CD4-positive, alpha-beta T cell (primary cell): ENCODE data around the gene IRS1. TPM values are rescaled to one million over a fixed set of nuclear protein-coding genes. Genes with fewer than 3 reads are reported as not detected.

Experiments
- ATAC-seq: fragments of 200-7000 bp; cut with Tn5 transposase; one replicate; pipeline ENCODE4 v1.10.0; 2022; ENCODE audit warnings: mild to moderate bottlenecking; ENCODE audit not compliant: poor library complexity
- CTCF ChIA-PET: fragments of 350-600 bp; sonication (Branson Sonifier 250); formaldehyde crosslinking; loops from one replicate; lab custom pipeline; 2021; ENCODE audit warnings: antibody characterized with exemption, inconsistent platforms; lab: Charles Lee
- POLR2A ChIA-PET: fragments of 350-600 bp; sonication (Branson Sonifier 250); formaldehyde crosslinking; loops from one replicate; lab custom pipeline; 2021; ENCODE audit warnings: antibody characterized with exemption, inconsistent platforms; lab: Charles Lee
- DNase-seq, 14 experiments: peaks; one replicate each; pipeline ENCODE4 v3.0.0-alpha.2; 2013 to 2020; ENCODE audit warnings: mixed read lengths in 2 of 14
- H3K27ac ChIP-seq, 2 donors: one replicate each; pipeline versions ENCODE4 v1.5.1 to v1.7.0; 2013; ENCODE audit warnings: low read length in 2 of 2, low read depth in 1 of 2, mild to moderate bottlenecking in 1 of 2
- H3K27me3 ChIP-seq, 2 experiments: 1 replicate in 1 of 2; 2 replicates in 1 of 2; pipeline versions ENCODE4 v1.6.1 to v1.7.0; 2013; ENCODE audit warnings: low read length in 2 of 2, control low read depth in 1 of 2, mild to moderate bottlenecking in 1 of 2, moderate library complexity in 1 of 2; ENCODE audit not compliant: insufficient read depth in 2 of 2, control insufficient read depth in 1 of 2
- H3K36me3 ChIP-seq: one replicate; pipeline ENCODE4 v1.6.1; 2013; ENCODE audit warnings: low read length, control low read depth; ENCODE audit not compliant: insufficient read depth
- H3K4me1 ChIP-seq: one replicate; pipeline ENCODE4 v1.6.1; 2013; ENCODE audit warnings: low read length, control low read depth; ENCODE audit not compliant: insufficient read depth
- H3K4me3 ChIP-seq: one replicate; pipeline ENCODE4 v1.5.1; 2013; ENCODE audit warnings: mild to moderate bottlenecking, low read length, moderate library complexity
- H3K9me3 ChIP-seq, 2 experiments: 1 replicate in 1 of 2; 2 replicates in 1 of 2; pipeline versions ENCODE4 v1.6.1 to v1.7.0; 2013; ENCODE audit warnings: low read length in 2 of 2, mild to moderate bottlenecking in 2 of 2, control low read depth in 1 of 2, moderate library complexity in 1 of 2; ENCODE audit not compliant: control insufficient read depth in 1 of 2, insufficient read depth in 1 of 2
- H3K27ac Mint-ChIP-seq: one replicate; pipeline ENCODE4 v1.8.0; 2020; ENCODE audit warnings: mixed read lengths
- H3K27me3 Mint-ChIP-seq: one replicate; pipeline ENCODE4 v1.8.0; 2021; ENCODE audit warnings: mixed read lengths
- H3K36me3 Mint-ChIP-seq: one replicate; pipeline ENCODE4 v1.8.0; 2021; ENCODE audit warnings: low read depth, mixed read lengths
- H3K4me1 Mint-ChIP-seq: one replicate; pipeline ENCODE4 v1.8.0; 2021; ENCODE audit warnings: low read depth, mixed read lengths
- H3K4me3 Mint-ChIP-seq: one replicate; pipeline ENCODE4 v1.8.0; 2020; ENCODE audit warnings: mild to moderate bottlenecking, mixed read lengths
- H3K9me3 Mint-ChIP-seq: one replicate; pipeline ENCODE4 v1.8.0; 2020; ENCODE audit warnings: mixed read lengths
- intact Hi-C, 2 experiments: fragments of 100-400 bp; cut with DNase I in 1 of 2; cut with micrococcal nuclease in 1 of 2; formaldehyde crosslinking; loops; one replicate each; pipeline versions ENCODE4 v1.15.1 to v1.9.0; 2023 to 2025; cut with DNase I, micrococcal nuclease
- total RNA-seq, 174 experiments: library from RNA in 2 of 174; stranded (reverse) in 2 of 174; gene quantifications; one replicate each; pipeline ENCODE4 v1.2.3 and lab custom pipeline; 2021 to 2026
- TF ChIP-seq, protein P1 (sequence below): fragments of 200-600 bp; IDR thresholded peaks from one replicate; pipeline ENCODE4 v1.8.0; 2022; ENCODE audit warnings: antibody characterized with exemption, mild to moderate bottlenecking

The IRS1 gene
- total RNA-seq, 2 experiments from 2014 or later = 2.9 TPM

GRCh38 chr2:226755631-226756030 is 44.0 kb downstream of the IRS1 start:
- H3K9me3 Mint-ChIP-seq = no peaks in the 10 kb centered on the region
- TF ChIP-seq, protein P1, sequence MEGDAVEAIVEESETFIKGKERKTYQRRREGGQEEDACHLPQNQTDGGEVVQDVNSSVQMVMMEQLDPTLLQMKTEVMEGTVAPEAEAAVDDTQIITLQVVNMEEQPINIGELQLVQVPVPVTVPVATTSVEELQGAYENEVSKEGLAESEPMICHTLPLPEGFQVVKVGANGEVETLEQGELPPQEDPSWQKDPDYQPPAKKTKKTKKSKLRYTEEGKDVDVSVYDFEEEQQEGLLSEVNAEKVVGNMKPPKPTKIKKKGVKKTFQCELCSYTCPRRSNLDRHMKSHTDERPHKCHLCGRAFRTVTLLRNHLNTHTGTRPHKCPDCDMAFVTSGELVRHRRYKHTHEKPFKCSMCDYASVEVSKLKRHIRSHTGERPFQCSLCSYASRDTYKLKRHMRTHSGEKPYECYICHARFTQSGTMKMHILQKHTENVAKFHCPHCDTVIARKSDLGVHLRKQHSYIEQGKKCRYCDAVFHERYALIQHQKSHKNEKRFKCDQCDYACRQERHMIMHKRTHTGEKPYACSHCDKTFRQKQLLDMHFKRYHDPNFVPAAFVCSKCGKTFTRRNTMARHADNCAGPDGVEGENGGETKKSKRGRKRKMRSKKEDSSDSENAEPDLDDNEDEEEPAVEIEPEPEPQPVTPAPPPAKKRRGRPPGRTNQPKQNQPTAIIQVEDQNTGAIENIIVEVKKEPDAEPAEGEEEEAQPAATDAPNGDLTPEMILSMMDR = no peak
- H3K4me1 ChIP-seq = no peaks in the 10 kb centered on the region
- H3K36me3 ChIP-seq = no peaks in the 10 kb centered on the region
- ChIA-PET POLR2A (interaction anchor here (0.5 to 1.0 kb wide), 3 partner anchors 9 to 417 kb away, joined by 3 read pairs; no protein-coding TSS in a partner anchor), CTCF (no interaction called here)
- H3K4me3 ChIP-seq = no peak overlapping the region
- H3K27ac ChIP-seq = no peak overlapping the region
- H3K4me3 Mint-ChIP-seq = no peak overlapping the region
- DNase-seq (no peak), ATAC-seq (no peak)
- no peaks in the 10 kb centered on the region for H3K9me3 ChIP-seq
- no peaks in the 10 kb centered on the region for H3K27me3 Mint-ChIP-seq
- H3K27me3 ChIP-seq = no peaks in the 10 kb centered on the region
- intact Hi-C loops = no loop called here
- H3K27ac Mint-ChIP-seq = no peak overlapping the region
- H3K36me3 Mint-ChIP-seq = no peaks in the 10 kb centered on the region
- no peaks in the 10 kb centered on the region for H3K4me1 Mint-ChIP-seq

DNA sequence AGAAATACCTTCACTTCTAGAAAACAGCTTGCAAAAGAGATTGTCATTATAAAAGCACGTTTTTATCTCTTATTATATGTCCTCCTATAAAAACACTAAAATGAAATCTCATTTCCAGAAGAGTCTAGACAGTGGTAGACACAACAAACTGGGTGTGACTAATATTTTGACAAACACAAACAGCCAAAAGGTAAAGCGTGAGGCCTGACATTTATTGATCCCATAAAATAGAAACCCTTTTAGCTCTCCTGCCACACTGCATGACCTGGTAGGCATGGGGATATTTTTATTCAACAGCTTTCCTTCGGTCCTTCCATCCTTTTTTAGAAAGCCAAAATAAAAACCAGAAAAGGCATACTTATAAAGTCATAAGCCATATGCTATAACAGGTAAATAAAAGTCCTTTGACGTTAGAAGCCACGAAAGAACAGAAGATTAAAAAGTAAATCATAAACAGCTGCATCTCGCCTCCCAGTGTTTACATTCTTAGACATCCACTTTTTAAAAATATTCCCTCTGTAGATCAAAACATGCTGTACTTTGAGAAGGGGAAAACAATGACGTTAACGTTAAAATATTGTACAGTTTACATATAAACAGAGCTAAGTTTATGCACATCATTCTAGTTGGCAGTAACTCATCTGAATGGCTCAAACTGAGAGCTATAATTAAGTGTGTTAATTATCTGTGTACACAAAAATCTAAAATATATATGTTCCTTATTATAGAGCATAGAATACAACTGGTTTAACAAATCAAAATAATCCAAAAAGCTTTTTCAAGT is 44.6 kb downstream of the IRS1 start:
- intact Hi-C loops = no loop called here
- ATAC-seq = no peak
- POLR2A ChIA-PET = interaction anchor here (0.5 to 1.0 kb wide), 3 partner anchors 10 to 417 kb away, joined by 3 read pairs; no protein-coding TSS in a partner anchor
- Mint-ChIP-seq H3K4me3 (no peak overlapping the region), H3K27ac (no peak overlapping the region), H3K9me3 (no peaks in the 10 kb centered on the region), H3K4me1 (no peaks in the 10 kb centered on the region), H3K27me3 (no peaks in the 10 kb centered on the region), H3K36me3 (no peaks in the 10 kb centered on the region)
- H3K27ac ChIP-seq = no peak overlapping the region
- no peaks in the 10 kb centered on the region for H3K4me1 ChIP-seq
- CTCF ChIA-PET = no interaction called here
- TF ChIP-seq, protein P1 = no peak
- H3K36me3 ChIP-seq = no peaks in the 10 kb centered on the region
- DNase-seq = no peak
- no peak overlapping the region for H3K4me3 ChIP-seq
- no peaks in the 10 kb centered on the region for H3K9me3 ChIP-seq
- H3K27me3 ChIP-seq = no peaks in the 10 kb centered on the region

- no peak overlapping the region for H3K4me3 ChIP-seq
- H3K4me1 Mint-ChIP-seq = no peaks in the 10 kb centered on the region
- no peak overlapping the region for H3K4me3 Mint-ChIP-seq
- H3K36me3 ChIP-seq = no peaks in the 10 kb centered on the region
- TF ChIP-seq, protein P1 = no peak
- H3K27me3 Mint-ChIP-seq = no peaks in the 10 kb centered on the region
- no peaks in the 10 kb centered on the region for H3K27me3 ChIP-seq
- no peaks in the 10 kb centered on the region for H3K36me3 Mint-ChIP-seq
- H3K4me1 ChIP-seq = no peaks in the 10 kb centered on the region
- H3K9me3 Mint-ChIP-seq = no peaks in the 10 kb centered on the region
- intact Hi-C loops = no loop called here
- ATAC-seq (no peak), DNase-seq (no peak)
- no peaks in the 10 kb centered on the region for H3K9me3 ChIP-seq
- no peak overlapping the region for H3K27ac Mint-ChIP-seq
- no peak overlapping the region for H3K27ac ChIP-seq
- POLR2A ChIA-PET = no interaction called here
- CTCF ChIA-PET = no interaction called here
Measured at GRCh38 chr2:226752887-226753286, 46.7 kb downstream of the IRS1 start.
